ENCODE data around the gene IRAK2.

IRAK2 gene

GRCh38 chr3:10245081-10245712, 80.5 kb downstream of the IRAK2 start:
- peaks cover 15% of the 10 kb centered on the region for H3K36me3 Mint-ChIP-seq
- H3K4me1 Mint-ChIP-seq (ENCODE audit: low read depth) = peaks cover 55% of the 10 kb centered on the region
- H3K27me3 Mint-ChIP-seq = no peaks in the 10 kb centered on the region
- H3K9me3 Mint-ChIP-seq (ENCODE audit: low read depth) = peaks cover 8% of the 10 kb centered on the region
- H3K4me3 Mint-ChIP-seq = no peak overlapping the region
- no peak overlapping the region for H3K27ac Mint-ChIP-seq

- Mint-ChIP-seq H3K36me3 (peaks cover 27% of the 10 kb centered on the region), H3K4me1 (ENCODE audit: low read depth) (peaks cover 54% of the 10 kb centered on the region), H3K27ac (peak overlapping the region; percentile 93), H3K9me3 (ENCODE audit: low read depth) (peaks cover 8% of the 10 kb centered on the region), H3K27me3 (no peaks in the 10 kb centered on the region), H3K4me3 (peak overlapping the region; percentile 87)
Observed at GRCh38 chr3:10247679-10248183, 83.0 kb downstream of the IRAK2 start.

- Mint-ChIP-seq H3K36me3 (peaks cover 30% of the 10 kb centered on the region), H3K4me3 (peak within 1 kb of the TSS; percentile 97), H3K27ac (peak within 1 kb of the TSS; percentile 98), H3K4me1 (ENCODE audit: low read depth) (peaks cover 54% of the 10 kb centered on the region), H3K27me3 (no peaks in the 10 kb centered on the region), H3K9me3 (ENCODE audit: low read depth) (peaks cover 8% of the 10 kb centered on the region)
Observed at GRCh38 chr3:10248184-10248983, 83.7 kb downstream of the IRAK2 start, which contains the start of gene TATDN2. Gene TATDN2 (plus strand): TSS chr3:10248459. CDS start chr3:10249201, 742 bp downstream.

GRCh38 chr3:10248984-10249748, 84.4 kb downstream of the IRAK2 start:
- Mint-ChIP-seq H3K4me1 (ENCODE audit: low read depth) (peaks cover 55% of the 10 kb centered on the region), H3K4me3 (peak overlapping the region; percentile 97), H3K27ac (peak overlapping the region; percentile 98), H3K36me3 (peaks cover 34% of the 10 kb centered on the region), H3K9me3 (ENCODE audit: low read depth) (peaks cover 8% of the 10 kb centered on the region), H3K27me3 (no peaks in the 10 kb centered on the region)

- Mint-ChIP-seq H3K9me3 (ENCODE audit: low read depth) (peaks cover 8% of the 10 kb centered on the region), H3K27ac (peak overlapping the region; percentile 98), H3K4me3 (peak overlapping the region; percentile 97), H3K36me3 (peaks cover 34% of the 10 kb centered on the region), H3K4me1 (ENCODE audit: low read depth) (peaks cover 56% of the 10 kb centered on the region), H3K27me3 (no peaks in the 10 kb centered on the region)
Observed at GRCh38 chr3:10249833-10250232, 85.1 kb downstream of the IRAK2 start.

- Mint-ChIP-seq H3K4me1 (ENCODE audit: low read depth) (peaks cover 66% of the 10 kb centered on the region), H3K27me3 (no peaks in the 10 kb centered on the region), H3K27ac (peak overlapping the region; percentile 98), H3K36me3 (peaks cover 30% of the 10 kb centered on the region), H3K4me3 (peak overlapping the region; percentile 97), H3K9me3 (ENCODE audit: low read depth) (peaks cover 3% of the 10 kb centered on the region)
Observed at GRCh38 chr3:10251006-10251405, 86.3 kb downstream of the IRAK2 start.

GRCh38 chr3:10253731-10254130, 89.0 kb downstream of the IRAK2 start:
- H3K4me3 Mint-ChIP-seq = peak overlapping the region; percentile 71
- H3K9me3 Mint-ChIP-seq (ENCODE audit: low read depth) = no peaks in the 10 kb centered on the region
- H3K4me1 Mint-ChIP-seq (ENCODE audit: low read depth) = peaks cover 73% of the 10 kb centered on the region
- no peaks in the 10 kb centered on the region for H3K27me3 Mint-ChIP-seq
- H3K27ac Mint-ChIP-seq = peak overlapping the region; percentile 90
- H3K36me3 Mint-ChIP-seq = peaks cover 28% of the 10 kb centered on the region

GRCh38 chr3:10255835-10256234, 91.1 kb downstream of the IRAK2 start:
- Mint-ChIP-seq H3K27ac (peak overlapping the region; percentile 54), H3K36me3 (peaks cover 18% of the 10 kb centered on the region), H3K4me3 (no peak overlapping the region), H3K4me1 (ENCODE audit: low read depth) (peaks cover 76% of the 10 kb centered on the region), H3K27me3 (no peaks in the 10 kb centered on the region), H3K9me3 (ENCODE audit: low read depth) (no peaks in the 10 kb centered on the region)

GRCh38 chr3:10259036-10259435, 94.3 kb downstream of the IRAK2 start:
- H3K4me1 Mint-ChIP-seq (ENCODE audit: low read depth) = peaks cover 77% of the 10 kb centered on the region
- no peak overlapping the region for H3K4me3 Mint-ChIP-seq

GRCh38 chr3:10259798-10260197, 95.1 kb downstream of the IRAK2 start:
- H3K27me3 Mint-ChIP-seq = no peaks in the 10 kb centered on the region
- no peak overlapping the region for H3K4me3 Mint-ChIP-seq
- no peaks in the 10 kb centered on the region for H3K9me3 Mint-ChIP-seq (ENCODE audit: low read depth)
- peaks cover 16% of the 10 kb centered on the region for H3K36me3 Mint-ChIP-seq
- H3K4me1 Mint-ChIP-seq (ENCODE audit: low read depth) = peaks cover 77% of the 10 kb centered on the region
- H3K27ac Mint-ChIP-seq = peak overlapping the region; percentile 46

More at GRCh38 chr3:10259036-10259435, 94.3 kb downstream of the IRAK2 start:
- H3K27me3 Mint-ChIP-seq = no peaks in the 10 kb centered on the region
- H3K27ac Mint-ChIP-seq = peak overlapping the region; percentile 8
- H3K9me3 Mint-ChIP-seq (ENCODE audit: low read depth) = no peaks in the 10 kb centered on the region
- peaks cover 13% of the 10 kb centered on the region for H3K36me3 Mint-ChIP-seq

- Mint-ChIP-seq H3K4me3 (no peak overlapping the region), H3K4me1 (ENCODE audit: low read depth) (peaks cover 76% of the 10 kb centered on the region), H3K36me3 (peaks cover 16% of the 10 kb centered on the region), H3K27ac (peak overlapping the region; percentile 46), H3K9me3 (ENCODE audit: low read depth) (no peaks in the 10 kb centered on the region), H3K27me3 (no peaks in the 10 kb centered on the region)
Observed at GRCh38 chr3:10260211-10260701, 95.5 kb downstream of the IRAK2 start.

GRCh38 chr3:10262027-10262426, 97.3 kb downstream of the IRAK2 start:
- peaks cover 75% of the 10 kb centered on the region for H3K4me1 Mint-ChIP-seq (ENCODE audit: low read depth)
- no peaks in the 10 kb centered on the region for H3K9me3 Mint-ChIP-seq (ENCODE audit: low read depth)
- peaks cover 16% of the 10 kb centered on the region for H3K36me3 Mint-ChIP-seq
- peak overlapping the region; percentile 34 for H3K4me3 Mint-ChIP-seq
- H3K27ac Mint-ChIP-seq = peak overlapping the region; percentile 97
- no peaks in the 10 kb centered on the region for H3K27me3 Mint-ChIP-seq

- Mint-ChIP-seq H3K9me3 (ENCODE audit: low read depth) (no peaks in the 10 kb centered on the region), H3K4me3 (peak overlapping the region; percentile 90), H3K4me1 (ENCODE audit: low read depth) (peaks cover 84% of the 10 kb centered on the region), H3K27me3 (no peaks in the 10 kb centered on the region), H3K27ac (peak overlapping the region; percentile 97), H3K36me3 (peaks cover 22% of the 10 kb centered on the region)
Observed at GRCh38 chr3:10263646-10264363, 99.1 kb downstream of the IRAK2 start.

- H3K27me3 Mint-ChIP-seq = no peaks in the 10 kb centered on the region
- H3K9me3 Mint-ChIP-seq (ENCODE audit: low read depth) = no peaks in the 10 kb centered on the region
- peak overlapping the region; percentile 66 for H3K4me3 Mint-ChIP-seq
- H3K4me1 Mint-ChIP-seq (ENCODE audit: low read depth) = peaks cover 80% of the 10 kb centered on the region
- H3K27ac Mint-ChIP-seq = peak overlapping the region; percentile 73
- H3K36me3 Mint-ChIP-seq = peaks cover 22% of the 10 kb centered on the region
Observed at GRCh38 chr3:10265833-10266232, 101.1 kb downstream of the IRAK2 start.

Measured in activated naive CD8-positive, alpha-beta T cell (primary cell).